GM19035 (cell line): ENCODE data around the gene SYCE1.
"Not testable (repeated sequence)": the region's sequence is repeated elsewhere in the genome, so short reads cannot be mapped to it uniquely, and the experiment has no call there.

Experiments
- ATAC-seq: cut with Tn5 transposase; IDR thresholded peaks from one replicate; pipeline ENCODE4 v1.9.1; 2021; ENCODE audit not compliant: unreplicated experiment

SYCE1 gene, protein sequence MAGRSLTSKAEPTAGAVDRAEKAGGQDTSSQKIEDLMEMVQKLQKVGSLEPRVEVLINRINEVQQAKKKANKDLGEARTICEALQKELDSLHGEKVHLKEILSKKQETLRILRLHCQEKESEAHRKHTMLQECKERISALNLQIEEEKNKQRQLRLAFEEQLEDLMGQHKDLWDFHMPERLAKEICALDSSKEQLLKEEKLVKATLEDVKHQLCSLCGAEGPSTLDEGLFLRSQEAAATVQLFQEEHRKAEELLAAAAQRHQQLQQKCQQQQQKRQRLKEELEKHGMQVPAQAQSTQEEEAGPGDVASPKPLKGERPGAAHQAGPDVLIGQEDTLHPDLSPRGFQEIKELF

DNA sequence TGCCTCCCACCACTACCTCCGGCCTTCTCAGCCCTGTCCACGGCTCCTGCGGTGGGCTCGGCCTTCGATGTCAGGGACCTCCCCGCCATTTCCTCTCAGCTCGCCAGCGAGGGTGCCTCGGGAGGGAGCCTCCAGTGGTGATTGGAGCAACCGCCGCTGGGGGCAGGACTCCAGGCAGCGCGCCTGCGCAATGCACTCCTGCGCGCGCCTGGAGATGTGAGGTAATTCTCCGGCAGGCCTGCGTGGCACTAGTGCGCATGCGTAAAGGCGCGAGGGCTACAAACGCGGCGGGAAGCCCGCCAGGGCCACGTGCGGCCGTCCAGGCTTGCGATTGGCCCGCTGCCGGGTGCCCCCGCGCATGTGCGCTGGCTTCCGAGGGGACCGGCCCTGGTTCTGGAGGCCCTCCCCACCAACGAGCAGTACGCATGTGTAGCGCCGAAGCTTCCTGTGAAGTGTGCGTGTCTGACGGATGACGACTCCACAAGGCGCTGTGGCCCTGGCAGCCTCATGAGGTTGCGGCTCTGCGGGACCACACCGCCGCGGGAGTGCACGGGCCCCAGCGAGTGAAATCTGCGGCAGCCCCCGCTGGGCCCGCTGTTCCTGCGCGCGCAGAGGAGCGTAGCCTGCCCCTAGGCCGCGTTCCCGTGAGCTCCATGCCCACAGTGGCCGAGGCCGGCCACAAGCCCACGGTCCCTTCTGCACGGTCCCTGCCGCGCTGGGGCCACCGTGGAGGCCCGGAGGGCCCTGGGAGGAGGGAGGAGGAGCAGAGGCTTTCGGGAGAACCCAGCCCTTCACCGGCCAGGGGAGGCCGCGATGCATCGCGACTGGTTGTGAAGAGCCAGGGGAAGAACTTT, at the start of gene SYCE1:
TSS of gene SYCE1 (minus strand) at position 143 of the 854 bp plus-strand sequence. CDS start at position 89, 54 bp downstream.
- ATAC-seq: no peak

DNA sequence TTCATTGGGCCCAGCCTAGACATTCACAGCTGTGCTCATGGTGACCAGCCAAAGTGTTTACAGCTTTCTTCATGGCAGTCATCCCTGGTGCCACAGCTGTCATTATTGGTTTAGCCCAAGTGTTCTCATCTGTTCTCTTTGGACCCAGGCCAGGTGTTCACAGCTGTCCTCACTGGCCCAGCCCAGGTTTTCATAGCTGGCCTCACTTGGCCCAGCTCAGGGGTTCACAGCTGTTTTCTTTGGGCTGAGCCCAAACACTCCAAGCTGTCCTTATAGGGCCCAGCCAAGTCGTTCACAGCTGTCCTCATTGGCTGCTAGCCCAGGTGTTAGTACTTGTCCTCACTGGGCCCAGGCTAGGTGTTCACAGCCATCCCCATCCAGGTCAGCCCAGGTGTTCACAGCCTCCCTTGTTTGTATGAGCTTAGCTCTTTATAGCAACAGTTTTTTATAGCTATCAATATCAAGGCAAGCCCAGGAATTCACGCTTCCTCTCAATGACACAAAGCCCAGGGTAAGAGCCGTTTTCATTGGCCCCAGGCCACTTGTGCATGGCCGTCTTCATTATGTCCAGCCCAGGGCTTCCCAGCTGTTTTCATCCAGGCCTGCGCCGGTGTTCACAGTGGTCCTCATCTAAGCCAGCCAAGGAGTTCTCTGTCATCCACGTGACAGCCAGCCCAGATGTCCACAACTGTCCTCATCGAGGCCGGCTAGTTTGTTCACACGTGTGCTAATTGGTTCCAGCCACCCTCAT, 49.6 kb upstream of the SYCE1 start:
- no peak for ATAC-seq

DNA sequence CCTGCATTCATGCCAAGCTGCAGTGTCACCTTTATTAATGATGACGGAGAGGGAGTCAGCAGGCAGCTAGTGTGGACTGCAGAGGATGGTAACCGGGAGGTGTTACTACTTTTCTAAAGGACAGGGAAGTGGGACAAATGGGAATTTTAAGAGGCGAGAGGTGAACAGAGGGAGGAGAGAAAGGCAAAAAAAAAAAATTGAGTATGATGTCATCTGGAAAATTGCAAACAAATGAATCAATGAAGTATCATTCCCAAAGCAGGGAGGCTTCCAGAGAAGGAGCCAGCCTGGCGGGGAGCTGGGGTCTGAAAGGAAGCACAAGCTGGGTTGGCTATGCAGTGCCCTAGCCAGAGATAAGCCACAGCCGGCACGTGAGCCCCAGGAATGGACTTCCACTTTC, 48.3 kb upstream of the SYCE1 start:
- no peak for ATAC-seq

DNA sequence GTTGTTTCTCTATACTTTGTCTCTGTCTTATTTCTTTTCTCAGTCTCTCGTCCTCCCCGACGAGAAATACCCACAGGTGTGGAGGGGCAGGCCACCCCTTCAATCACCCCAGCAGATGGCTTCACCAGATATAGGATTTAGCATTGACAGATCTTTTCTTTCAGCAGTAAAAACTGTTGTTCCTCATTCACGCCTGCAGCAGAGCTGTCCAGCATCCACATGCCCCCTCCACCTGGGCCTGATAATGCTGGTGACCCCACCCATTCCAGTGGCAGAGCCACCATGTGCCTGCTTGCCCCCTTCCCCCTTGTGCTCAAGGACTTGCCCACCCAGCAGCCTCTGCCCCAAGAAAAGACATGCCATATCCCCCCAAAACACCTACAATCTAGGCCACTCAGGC, 45.7 kb upstream of the SYCE1 start:
- ATAC-seq: no peak

DNA sequence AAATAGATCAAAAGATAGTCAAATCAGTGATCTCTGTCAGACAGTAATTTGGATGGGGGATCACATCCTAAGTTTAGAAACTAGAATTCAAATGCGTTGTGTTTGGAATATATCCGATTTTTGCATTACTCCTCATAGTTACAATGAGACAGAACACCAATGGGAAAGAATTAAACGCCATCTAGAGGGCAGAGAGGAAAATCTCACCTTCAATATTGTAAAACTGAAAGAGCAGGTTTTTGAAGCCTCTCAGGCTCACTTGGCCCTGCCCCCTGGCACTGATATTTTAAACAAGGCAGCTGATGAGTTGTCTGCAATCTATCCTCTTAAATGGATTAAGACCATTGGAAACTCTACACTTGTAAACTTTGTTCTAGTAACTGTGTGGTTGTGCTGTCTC, 43.5 kb upstream of the SYCE1 start:
- no peak for ATAC-seq

DNA sequence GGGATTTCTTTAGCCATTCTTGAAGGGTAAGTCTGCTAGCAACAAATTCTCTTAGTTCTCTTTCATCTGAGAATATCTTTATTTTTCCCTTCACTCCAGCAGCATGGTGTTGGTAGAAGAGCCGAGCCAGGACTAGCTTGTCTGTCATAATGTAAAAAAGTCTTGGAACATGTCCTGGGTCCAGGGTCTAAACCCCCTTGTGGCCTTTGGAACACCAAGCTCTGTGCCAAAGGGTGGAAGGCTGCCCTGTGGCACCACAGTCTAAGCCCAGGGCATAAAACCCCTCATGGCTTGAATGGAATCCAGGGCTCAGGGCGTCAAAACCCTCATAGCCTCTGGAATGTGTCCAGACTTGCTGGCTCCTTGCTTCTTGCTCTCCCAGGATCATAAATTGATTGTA, 38.1 kb upstream of the SYCE1 start:
- ATAC-seq: not testable (repeated sequence)

DNA sequence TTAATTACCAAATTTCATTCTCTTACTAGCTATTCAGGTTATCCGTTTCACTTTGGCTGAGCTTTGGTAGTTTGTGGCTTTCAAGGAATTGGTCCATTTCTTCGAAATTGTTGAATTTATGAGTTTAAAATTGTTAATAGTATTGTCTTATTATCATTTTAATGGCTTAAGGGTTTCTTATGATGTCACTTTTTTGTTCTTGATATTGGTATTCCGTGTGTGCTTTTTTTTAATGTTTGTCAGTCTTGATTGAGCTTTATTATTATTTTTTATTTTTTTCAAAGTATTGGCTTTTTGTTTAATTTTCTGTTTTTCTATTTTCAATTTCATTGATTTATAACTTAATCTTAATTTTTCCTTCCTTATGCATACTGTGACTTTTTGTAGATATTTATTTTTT, 35.3 kb upstream of the SYCE1 start:
- no peak for ATAC-seq

DNA sequence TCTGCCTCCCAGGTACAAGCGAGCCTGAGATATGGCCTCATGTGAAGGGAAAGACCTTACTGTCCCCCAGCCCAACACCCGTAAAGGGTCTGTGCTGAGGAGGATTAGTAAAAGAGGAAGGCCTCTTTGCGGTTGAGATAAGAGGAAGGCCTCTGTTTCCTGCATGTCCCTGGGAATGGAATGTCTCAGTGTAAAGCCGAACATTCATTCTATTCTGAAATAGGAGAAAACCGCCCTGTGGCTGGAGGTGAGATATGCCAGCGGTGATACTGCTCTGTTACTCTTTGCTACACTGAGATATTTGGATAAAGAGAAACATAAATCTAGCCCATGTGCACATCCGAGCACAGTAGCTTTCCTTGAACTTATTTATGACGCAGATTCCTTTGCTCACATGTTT, 34.5 kb upstream of the SYCE1 start:
- ATAC-seq: not testable (repeated sequence)

DNA sequence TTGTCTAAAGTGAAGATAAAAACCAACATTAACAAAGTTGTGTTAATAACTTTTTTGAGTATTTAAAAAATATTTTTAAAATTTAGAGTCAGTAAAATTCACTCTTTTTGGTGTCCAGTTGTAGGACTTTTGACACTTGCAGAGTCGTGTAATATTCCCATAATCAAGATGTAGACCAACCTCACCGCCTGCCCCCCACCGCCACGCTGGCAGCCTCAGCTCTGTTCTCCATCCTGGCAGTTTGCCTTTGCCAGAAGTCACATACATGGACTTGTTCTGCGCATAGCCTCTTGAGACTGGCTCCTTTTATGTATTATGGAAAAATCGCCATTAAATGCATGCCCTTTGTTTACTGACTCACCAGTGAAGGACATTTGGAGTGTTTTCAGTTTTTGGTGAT, 27.3 kb upstream of the SYCE1 start:
- no peak for ATAC-seq

DNA sequence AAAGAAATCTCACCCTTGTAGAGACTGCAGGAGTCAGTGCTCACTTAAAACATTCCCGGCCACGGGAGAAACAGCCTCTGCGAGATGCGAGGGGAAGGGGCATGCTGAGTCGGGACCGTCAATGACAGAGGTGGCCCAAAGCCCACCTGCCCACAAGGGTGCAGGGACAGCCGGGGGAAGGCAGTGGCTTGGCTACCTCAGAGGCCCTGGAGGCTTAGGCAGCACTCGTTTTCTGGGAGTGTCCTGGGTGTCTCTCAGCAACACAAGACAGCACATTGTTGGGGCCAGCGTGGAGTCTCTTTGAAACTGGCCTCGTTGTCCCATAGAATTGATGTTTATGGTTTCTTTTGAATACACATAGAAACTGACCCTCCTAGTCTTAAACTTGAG, 25.6 kb upstream of the SYCE1 start:
- ATAC-seq: no peak

DNA sequence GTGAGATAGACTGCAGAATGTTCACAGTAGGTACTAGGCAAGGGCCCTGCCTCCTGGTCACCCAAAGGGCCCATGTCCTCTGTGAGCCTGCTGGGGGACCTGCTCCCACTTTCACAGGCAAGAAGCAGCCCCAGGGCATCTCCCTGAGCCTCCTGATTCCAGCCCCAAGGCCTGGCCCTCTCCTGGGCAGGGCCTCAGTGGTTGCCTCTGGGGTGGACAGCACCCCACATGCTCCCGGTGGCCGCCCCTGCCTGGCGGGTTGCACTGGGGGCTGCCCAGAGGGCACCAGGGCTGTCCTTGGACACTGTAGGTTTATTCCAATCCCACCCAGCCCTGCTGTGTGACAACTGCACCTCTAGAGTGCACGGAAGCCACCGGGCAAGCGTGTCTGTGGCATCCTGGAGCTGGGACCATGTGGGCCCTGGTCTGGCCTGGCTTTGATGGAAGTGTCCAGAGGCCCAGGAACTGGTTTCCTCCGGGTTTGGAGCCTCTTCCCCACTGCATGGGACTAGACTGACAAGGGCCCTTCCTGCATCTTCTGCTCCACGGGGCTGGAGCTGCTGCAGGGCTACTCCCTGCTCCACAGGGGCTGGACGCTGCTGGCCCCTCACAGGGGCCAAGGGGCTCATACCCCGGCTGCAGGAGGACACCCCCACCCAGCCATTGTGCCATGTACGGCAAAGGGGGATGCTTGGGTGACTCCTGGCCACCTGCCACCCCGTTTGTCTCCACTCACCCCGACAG, 25.0 kb upstream of the SYCE1 start:
- no peak for ATAC-seq

DNA sequence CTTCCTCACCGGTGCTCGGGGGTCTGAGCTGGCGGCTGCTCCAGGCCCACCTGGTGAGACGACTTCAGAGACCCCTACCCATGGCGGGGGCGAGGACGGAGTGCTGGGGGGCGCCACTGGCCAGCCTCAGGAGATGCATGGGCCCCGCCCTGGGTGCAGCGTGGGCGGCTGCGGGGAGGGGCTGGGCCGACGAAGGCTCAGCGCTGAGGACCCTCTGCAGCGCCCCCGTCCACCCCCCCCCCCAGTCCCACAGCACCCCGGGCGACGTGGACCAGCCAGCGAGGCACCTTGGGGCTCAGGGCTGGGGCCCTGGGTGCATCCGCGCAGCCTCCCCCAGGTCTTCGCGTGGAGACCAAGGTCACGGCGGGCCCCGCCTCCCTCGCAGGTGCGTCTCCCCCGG, 11.7 kb upstream of the SYCE1 start:
- not testable (repeated sequence) for ATAC-seq

DNA sequence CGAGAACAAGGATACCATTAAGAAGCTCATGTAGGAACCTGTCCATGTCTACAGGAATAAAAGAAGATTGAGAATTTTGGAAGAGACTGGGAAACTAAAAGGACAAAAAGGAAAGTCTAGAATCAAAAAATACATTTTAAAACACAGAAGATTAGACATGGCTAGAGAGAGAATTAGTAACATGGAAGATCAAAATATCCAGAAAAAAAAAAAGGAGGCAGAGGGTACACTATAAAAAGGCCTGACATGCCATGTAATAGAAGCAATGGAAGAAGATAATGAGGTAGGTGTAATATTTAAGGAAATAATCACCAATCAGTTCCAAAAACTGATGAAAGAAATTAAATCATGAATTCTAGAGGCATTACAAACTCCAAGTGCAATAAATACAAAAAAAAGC, 8.1 kb upstream of the SYCE1 start:
- not testable (repeated sequence) for ATAC-seq

DNA sequence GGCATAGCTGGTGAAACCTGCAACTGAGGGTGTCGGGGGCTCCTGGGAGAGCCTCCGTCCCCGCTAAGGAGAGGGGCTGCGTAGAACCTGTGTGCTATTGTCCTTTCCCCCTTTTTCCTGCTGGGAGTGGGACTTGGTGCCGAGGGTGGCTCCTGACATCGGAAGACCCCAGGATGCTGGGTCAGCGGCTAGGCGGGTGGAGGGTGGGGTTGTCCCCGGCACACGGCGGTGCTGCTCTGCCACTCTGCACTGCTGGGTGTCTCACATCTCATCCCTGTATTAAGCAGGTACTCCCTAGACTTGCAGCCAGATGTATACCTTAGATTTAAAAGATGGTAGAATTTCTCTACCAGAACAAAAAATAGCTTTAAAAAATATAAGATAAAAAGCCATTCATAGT, 6.7 kb upstream of the SYCE1 start:
- ATAC-seq: not testable (repeated sequence)

DNA sequence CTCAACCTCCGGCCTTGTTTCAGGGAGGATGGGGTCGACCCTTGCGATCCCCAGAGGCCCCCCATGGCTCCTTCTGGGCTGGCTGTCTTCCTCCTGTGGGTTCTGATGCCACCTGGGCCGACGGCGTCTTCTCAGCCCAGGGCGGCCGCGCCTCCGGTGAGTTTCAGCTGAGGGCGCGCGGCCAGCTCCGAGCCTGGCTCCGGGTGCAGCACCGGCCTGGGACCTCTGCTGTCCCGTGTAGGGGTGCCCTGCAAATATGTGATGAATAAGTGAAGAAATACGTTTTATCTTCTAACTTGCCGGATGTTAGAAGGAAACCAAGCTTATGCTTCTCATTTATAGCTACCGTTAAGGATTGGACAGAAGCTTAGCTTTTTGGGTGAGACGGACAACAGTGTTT, 4.4 kb upstream of the SYCE1 start:
- ATAC-seq: not testable (repeated sequence)

DNA sequence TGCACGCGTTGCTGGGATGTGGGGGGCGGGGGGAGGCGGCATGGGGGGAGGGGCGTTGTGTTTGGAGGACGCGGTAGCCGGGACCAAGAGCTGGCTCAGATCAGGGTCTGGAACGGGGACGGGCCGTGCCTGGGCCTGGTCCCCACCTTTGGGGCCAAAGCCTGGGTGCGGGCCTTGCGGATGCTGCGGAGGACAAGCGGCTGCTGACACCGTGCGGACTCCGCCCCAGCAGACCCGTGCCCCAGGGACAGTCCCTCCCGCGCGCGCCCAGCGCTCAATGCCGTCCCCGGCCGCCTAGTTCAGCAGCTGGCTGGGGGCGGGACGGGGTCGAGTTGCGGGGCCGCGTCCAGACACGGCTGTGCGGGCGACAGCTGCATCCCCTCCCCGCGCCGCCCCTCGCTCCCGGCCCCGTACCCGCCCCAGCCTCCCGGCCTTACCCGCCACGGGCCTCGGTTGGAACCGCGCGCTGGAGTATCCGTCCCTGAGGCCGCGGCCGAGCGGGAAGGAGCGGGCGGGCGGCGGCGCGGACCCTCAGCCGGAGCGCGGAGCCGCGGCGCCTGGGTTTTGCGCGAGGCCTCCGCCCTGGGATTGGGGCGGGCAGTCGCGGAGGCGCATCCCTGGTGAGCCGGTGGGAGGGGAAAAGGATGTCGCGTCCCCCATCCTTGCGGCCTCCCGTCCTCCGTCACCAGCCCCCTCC, 3.6 kb upstream of the SYCE1 start:
- not testable (repeated sequence) for ATAC-seq

DNA sequence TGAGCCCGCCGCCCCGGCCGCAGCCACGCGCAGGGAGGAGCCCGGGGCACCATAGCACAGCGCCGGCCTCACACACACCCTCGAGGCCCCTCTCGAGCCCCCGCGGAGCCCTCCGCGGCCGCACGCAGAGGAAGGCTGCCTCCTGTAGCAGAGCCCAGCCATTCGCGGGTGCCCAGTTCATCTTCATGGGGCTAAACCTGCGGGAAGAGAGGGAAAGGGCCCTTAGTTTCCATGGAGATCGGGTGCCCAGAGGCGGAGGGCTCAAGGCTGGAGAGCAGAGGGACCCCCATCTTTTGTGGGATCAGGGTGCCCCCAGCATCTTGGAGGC, 2.9 kb upstream of the SYCE1 start:
- ATAC-seq: no peak

DNA sequence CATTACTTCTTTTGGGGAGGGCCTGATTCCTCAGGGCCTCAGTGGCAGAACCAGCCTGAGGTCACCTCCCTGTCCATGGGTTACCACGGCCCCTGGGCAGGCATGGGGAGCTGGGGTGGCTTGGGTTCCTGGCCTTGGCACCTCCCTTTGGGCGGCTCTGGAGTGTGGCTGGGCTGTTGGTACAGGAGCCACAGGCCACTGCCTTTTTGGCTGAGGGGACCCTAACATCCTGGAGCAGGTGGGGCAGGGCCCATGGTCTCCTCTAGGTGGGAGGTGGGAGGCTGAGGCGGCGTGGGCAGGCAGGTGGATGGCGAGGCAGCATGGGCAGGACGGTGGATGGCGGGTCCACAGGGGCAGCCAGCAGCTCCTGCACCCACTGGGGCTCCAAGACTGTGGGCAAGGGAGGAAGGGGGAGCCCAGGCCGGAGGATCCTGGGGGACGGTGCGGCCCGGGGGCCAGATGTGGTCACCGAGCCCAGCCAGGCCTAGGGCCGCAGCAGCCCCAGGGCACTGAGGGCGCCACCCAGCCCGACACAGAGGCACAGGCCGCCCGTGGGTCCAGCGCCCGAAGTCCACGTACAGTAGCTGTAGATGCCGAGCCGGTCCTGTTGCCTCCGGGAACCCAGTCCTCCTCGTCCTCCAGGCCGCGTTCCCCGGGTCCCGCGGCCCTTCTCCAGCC, 2.4 kb upstream of the SYCE1 start:
- no peak for ATAC-seq

DNA sequence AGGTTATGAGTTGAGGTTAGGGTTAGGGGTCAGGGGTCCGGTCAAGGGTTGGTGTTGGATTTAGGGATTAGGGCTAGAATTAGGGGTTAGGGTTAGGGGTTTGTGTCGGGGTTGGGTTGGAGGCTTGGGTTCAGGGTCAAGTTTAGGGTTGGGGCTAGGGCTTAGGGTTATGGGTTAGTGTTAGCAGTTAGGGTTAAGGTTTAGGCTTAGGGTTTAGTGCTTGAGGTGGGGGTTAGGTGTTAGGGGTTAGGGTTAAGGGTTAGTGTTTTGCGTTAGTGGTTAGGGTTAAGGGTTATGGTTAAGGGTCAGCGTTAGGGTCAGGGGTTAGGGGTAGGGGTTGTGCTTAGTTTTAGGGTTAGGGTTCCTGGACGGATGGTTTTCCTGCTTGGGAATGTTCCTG, 1.7 kb upstream of the SYCE1 start:
- no peak for ATAC-seq

DNA sequence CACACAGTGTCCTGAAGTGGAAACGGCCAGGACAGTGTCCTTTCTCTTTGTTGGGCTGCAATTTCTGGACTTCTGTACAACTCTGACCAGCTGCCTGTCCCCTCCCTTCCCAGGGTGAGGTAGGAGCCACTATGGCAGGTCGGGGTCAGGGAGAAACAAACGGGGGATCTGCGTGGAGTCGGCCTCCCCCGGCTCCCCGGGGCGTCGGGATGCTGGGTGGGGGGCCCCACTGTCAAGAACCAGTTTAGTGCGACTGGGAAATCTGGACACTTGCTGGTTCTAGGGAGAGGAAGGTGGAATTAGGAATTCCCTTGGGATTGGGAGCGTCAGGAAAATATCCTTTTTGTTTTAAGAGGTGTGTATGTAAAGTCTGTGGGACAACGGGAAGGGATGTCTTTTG, 567 bp downstream of the SYCE1 start:
- no peak for ATAC-seq
